GM12878 (cell line): ENCODE data around the gene RPGRIP1L. TPM values are rescaled to one million over a fixed set of nuclear protein-coding genes. Genes with fewer than 3 reads are reported as not detected.

Experiments used
- ATAC-seq: fragments of 200-7000 bp; cut with Tn5 transposase; 3 replicates; pipeline ENCODE4 v1.9.1; 2020; ENCODE audit warnings: mild to moderate bottlenecking, moderate library complexity
- BruUV-seq: library from RNA; stranded (reverse); fragments of 400-500 nt; replicated peaks from 2 replicates; lab custom pipeline; 2021; lab: Mats Ljungman, UMichigan
- CTCF ChIA-PET: fragments of 300-600 bp; sonication (Branson Sonifier 250); formaldehyde crosslinking; extraction: SDS; loops from one replicate; lab custom pipeline; 2021; ENCODE audit warnings: inconsistent platforms; lab: Yijun Ruan, JAX
- POLR2A ChIA-PET: fragments of 350-600 bp; formaldehyde crosslinking; extraction: SDS; loops from one replicate; lab custom pipeline; 2021; ENCODE audit warnings: inconsistent platforms; lab: Charles Lee
- RAD21 ChIA-PET: fragments of 300-600 bp; sonication (Branson Sonifier 250); formaldehyde crosslinking; loops from one replicate; lab custom pipeline; 2023; ENCODE audit warnings: antibody characterized with exemption; ENCODE audit not compliant: unreplicated experiment; lab: Charles Lee
- SMC1A ChIA-PET: fragments of 300-600 bp; sonication (Branson Sonifier 250); formaldehyde crosslinking; loops from one replicate; lab custom pipeline; 2023; ENCODE audit not compliant: unreplicated experiment, uncharacterized antibody; lab: Charles Lee
- DNase-seq: peaks from one replicate; pipeline ENCODE4 v3.0.0-alpha.2; 2011; ENCODE audit warnings: low read depth, low spot score
- FAIRE-seq: peaks from 3 replicates; lab custom pipeline; 2011; peaks lifted over from hg19 to GRCh38; lab: Jason Lieb, UNC
- H2AFZ ChIP-seq: 2 replicates; pipeline ENCODE4 v1.6.0; 2011; ENCODE audit warnings: low read depth, low read length, control low read depth; ENCODE audit not compliant: control insufficient read depth
- H3K27ac ChIP-seq: 2 replicates; pipeline ENCODE4 v1.5.1; 2011; ENCODE audit warnings: control low read depth; ENCODE audit not compliant: control insufficient read depth, insufficient read depth
- H3K27me3 ChIP-seq, 2 experiments: replicated peaks in 1 of 2; 2 replicates each; pipeline versions ENCODE4 v1.6.0 to v1.6.1; 2011; ENCODE audit warnings: low read length in 1 of 2; ENCODE audit not compliant: control insufficient read depth in 2 of 2, insufficient read depth in 2 of 2
- H3K36me3 ChIP-seq, 2 experiments: 2 replicates each; pipeline ENCODE4 v1.5.1; 2011; ENCODE audit warnings: low read length in 1 of 2; ENCODE audit not compliant: control insufficient read depth in 2 of 2, insufficient read depth in 2 of 2
- H3K4me1 ChIP-seq: 2 replicates; pipeline ENCODE4 v1.6.1; 2011; ENCODE audit warnings: mild to moderate bottlenecking, low read length, moderate library complexity, mixed read lengths; ENCODE audit not compliant: control insufficient read depth, insufficient read depth
- H3K4me2 ChIP-seq: 2 replicates; pipeline ENCODE4 v1.6.0; 2011; ENCODE audit warnings: control low read depth; ENCODE audit not compliant: control insufficient read depth, insufficient read depth
- H3K4me3 ChIP-seq: fragments of 200-600 bp; sonication (generic); 2 replicates; pipeline ENCODE4 v1.5.1; 2016
- H3K79me2 ChIP-seq: 2 replicates; pipeline ENCODE4 v1.6.0; 2011; ENCODE audit warnings: low read length; ENCODE audit not compliant: control insufficient read depth, insufficient read depth
- H3K9ac ChIP-seq: 2 replicates; pipeline ENCODE4 v1.8.0; 2011; ENCODE audit warnings: low read length, control low read depth, mixed read lengths; ENCODE audit not compliant: control insufficient read depth, insufficient read depth
- H3K9me3 ChIP-seq: replicated peaks from 3 replicates; pipeline ENCODE4 v1.5.1; 2011; ENCODE audit warnings: mild to moderate bottlenecking, low read length; ENCODE audit not compliant: control insufficient read depth, insufficient read depth
- H4K20me1 ChIP-seq: 2 replicates; pipeline ENCODE4 v1.6.0; 2011; ENCODE audit not compliant: control insufficient read depth, insufficient read depth
- BCL11A ChIP-seq: IDR thresholded peaks from 2 replicates; pipeline ENCODE4 v1.6.1; 2011; ENCODE audit warnings: low read depth, low read length
- BHLHE40 ChIP-seq, 2 experiments: fragments of 450-650 bp in 1 of 2; IDR thresholded peaks; 2 replicates each; pipeline ENCODE4 v1.6.1; 2011 to 2017; ENCODE audit warnings: low read depth in 2 of 2, borderline replicate concordance in 1 of 2, improper control_type of control experiment in 1 of 2, low read length in 1 of 2, mild to moderate bottlenecking in 1 of 2
- CEBPB ChIP-seq, 2 experiments: fragments of 150-350 bp in 1 of 2; IDR thresholded peaks; 2 replicates each; pipeline ENCODE4 v1.6.1; 2012 to 2014; ENCODE audit warnings: low read depth in 2 of 2, low read length in 2 of 2, borderline replicate concordance in 1 of 2, inconsistent platforms in 1 of 2
- ETV6 ChIP-seq, 2 experiments: fragments of 450-650 bp in 1 of 2; IDR thresholded peaks in 1 of 2; conservative IDR thresholded peaks in 1 of 2; 2 replicates each; pipeline ENCODE4 v1.6.1; 2014; ENCODE audit warnings: antibody characterized with exemption in 1 of 2, borderline replicate concordance in 1 of 2, low read depth in 1 of 2, mild to moderate bottlenecking in 1 of 2, moderate library complexity in 1 of 2
- IKZF1 ChIP-seq: fragments of 450-650 bp; conservative IDR thresholded peaks from 2 replicates; pipeline ENCODE4 v1.6.1; 2017; ENCODE audit warnings: antibody characterized with exemption, mild to moderate bottlenecking
- IRF3 ChIP-seq: fragments of 450-650 bp; IDR thresholded peaks from 2 replicates; pipeline ENCODE4 v1.6.1; 2014; ENCODE audit warnings: mild to moderate bottlenecking
- MTA3 ChIP-seq: IDR thresholded peaks from 2 replicates; pipeline ENCODE4 v1.6.1; 2012; ENCODE audit warnings: low read length, inconsistent platforms, borderline replicate concordance
- MXI1 ChIP-seq: fragments of 150-350 bp; IDR thresholded peaks from 2 replicates; pipeline ENCODE4 v1.6.1; 2011; ENCODE audit warnings: low read depth, mild to moderate bottlenecking, inconsistent platforms, low read length, improper control_type of control experiment
- RAD51 ChIP-seq: fragments of 450-650 bp; IDR thresholded peaks from 2 replicates; pipeline ENCODE4 v1.6.1; 2016; ENCODE audit warnings: moderate library complexity, mild to moderate bottlenecking, inconsistent platforms
- RELA ChIP-seq: fragments of 450-650 bp; IDR thresholded peaks from 2 replicates; pipeline ENCODE4 v1.8.0; 2014; ENCODE audit warnings: borderline replicate concordance; ENCODE audit not compliant: partially characterized antibody
- RELB ChIP-seq: fragments of 450-650 bp; IDR thresholded peaks from 2 replicates; pipeline ENCODE4 v1.6.1; 2017; ENCODE audit warnings: low read depth, mild to moderate bottlenecking, moderate library complexity
- SIX5 ChIP-seq: IDR thresholded peaks from 2 replicates; pipeline ENCODE4 v1.6.1; 2011; ENCODE audit warnings: mild to moderate bottlenecking, low read depth, low read length, moderate library complexity; ENCODE audit not compliant: severe bottlenecking
- STAT1 ChIP-seq: fragments of 450-650 bp; conservative IDR thresholded peaks from 2 replicates; pipeline ENCODE4 v1.6.1; 2014; ENCODE audit warnings: antibody characterized with exemption, mild to moderate bottlenecking
- TCF12 ChIP-seq: IDR thresholded peaks from 2 replicates; pipeline ENCODE4 v1.6.1; 2011; ENCODE audit warnings: low read depth, mild to moderate bottlenecking, low read length
- USF2 ChIP-seq: IDR thresholded peaks from 2 replicates; pipeline ENCODE4 v1.6.1; 2011; ENCODE audit warnings: low read depth, low read length, improper control_type of control experiment, borderline replicate concordance
- WRNIP1 ChIP-seq: IDR thresholded peaks from 2 replicates; pipeline ENCODE4 v1.6.1; 2011; ENCODE audit warnings: low read depth, low read length, improper control_type of control experiment, borderline replicate concordance
- ZNF217 ChIP-seq: fragments of 450-650 bp; IDR thresholded peaks from 2 replicates; pipeline ENCODE4 v1.6.1; 2017; ENCODE audit warnings: antibody characterized with exemption, mild to moderate bottlenecking
- WGBS: methylation state at CpG from one replicate; pipeline ENCODE4 v1.1.6; 2016; ENCODE audit warnings: low lambda C conversion rate; ENCODE audit not compliant: insufficient replicate concordance, insufficient coverage; ENCODE audit errors: missing lambda C conversion rate; 5-methylcytosine and 5-hydroxymethylcytosine counted together
- in situ Hi-C: fragments of 300-500 bp; cut with MboI; formaldehyde crosslinking; loops from 9 replicates; pipeline ENCODE4 v1.14.3; 2018; ENCODE audit warnings: mixed read lengths
- intact Hi-C: fragments of 100-400 bp; cut with micrococcal nuclease; formaldehyde crosslinking; loops from one replicate; pipeline ENCODE4 v1.14.2; 2022; ENCODE audit not compliant: unreplicated experiment
- polyA plus RNA-seq, 11 experiments: library from polyadenylated mRNA; depleted of rRNA in 4 of 11; unstranded in 6 of 11; stranded (reverse) in 5 of 11; fragments of >200 nt; fragmentation: Nextera tagmentation in 4 of 11; fragmentation: Illumina TruSeq in 1 of 11; extraction: Ambion mirVana in 4 of 11; extraction: Trizol in 1 of 11; gene quantifications; 1 replicate in 1 of 11; 2 replicates in 10 of 11; pipeline versions ENCODE4 v1.2.1 to v1.2.3, GENCODE V29; 2011 to 2016; ENCODE audit warnings: inconsistent platforms in 2 of 11, missing spikeins in 2 of 11, low read depth in 1 of 11
- total RNA-seq, 4 experiments: library from RNA; depleted of rRNA in 3 of 4; stranded (reverse); fragments of >200 nt in 3 of 4; fragmentation: Illumina TruSeq in 1 of 4; extraction: Trizol in 1 of 4; gene quantifications; 2 replicates each; pipeline versions ENCODE4 v1.2.1 to v1.2.3, GENCODE V29; 2013 to 2021

The RPGRIP1L gene
- total and polyA plus RNA-seq, 10 of the 15 experiments (the other 5 are each of a cell fraction or from before 2014, with no cell fraction given): 3.5 to 9.6 (median 4.4) TPM

- no peak for TF ChIP-seq ZNF217
- TF ChIP-seq SIX5: no peak
- no peak for TF ChIP-seq RELB
Measured at GRCh38 chr16:53608094-53608493, 95.6 kb downstream of the RPGRIP1L start (continued).

- Histone ChIP-seq H3K79me2 (no peaks in the 10 kb centered on the region), H4K20me1 (no peaks in the 10 kb centered on the region), H3K36me3 (no peaks in the 10 kb centered on the region), H3K9me3 (no peaks in the 10 kb centered on the region), H3K4me1 (no peaks in the 10 kb centered on the region), H3K9ac (no peak overlapping the region), H2AFZ (no peak overlapping the region), H3K27me3 (no peaks in the 10 kb centered on the region), H3K4me2 (no peak overlapping the region), H3K4me3 (no peak overlapping the region), H3K27ac (no peak overlapping the region)
- 69% methylated on average over 2 of the region's 2 CpGs for WGBS
- in situ Hi-C loops: no loop called here
- FAIRE-seq (no peak), ATAC-seq (no peak), DNase-seq (no peak)
- no TSS peak for BruUV-seq
- ChIA-PET POLR2A (no interaction called here), CTCF (interaction anchor here (1.0 kb wide), 1 partner anchor 56 kb away, joined by 3 read pairs; no protein-coding TSS in a partner anchor), RAD21 (no interaction called here), SMC1A (interaction anchor here (0.9 kb wide), 1 partner anchor 34 kb away, joined by 3 read pairs; no protein-coding TSS in a partner anchor)
- intact Hi-C loops: no loop called here
- no peak for TF ChIP-seq RELA
- TF ChIP-seq CEBPB (IDR thresholded peaks at IDR 0.05; ENCODE audit: borderline replicate concordance in 1 of 2, low read depth in 2 of 2, low read length in 2 of 2): no peak
- TF ChIP-seq TCF12: no peak
- no peak for TF ChIP-seq STAT1
- TF ChIP-seq MTA3: no peak
- no peak for TF ChIP-seq IKZF1
- no peak for TF ChIP-seq BHLHE40 (IDR thresholded peaks at IDR 0.05; ENCODE audit: borderline replicate concordance in 1 of 2, low read depth in 2 of 2, low read length in 1 of 2)
- TF ChIP-seq ZNF217: no peak
- TF ChIP-seq MXI1: no peak
- no peak for TF ChIP-seq WRNIP1
- TF ChIP-seq ETV6 (conservative IDR thresholded peaks at IDR 0.05 in 1 of 2, IDR thresholded peaks at IDR 0.05 in 1 of 2; ENCODE audit: borderline replicate concordance in 1 of 2, low read depth in 1 of 2): no peak
- TF ChIP-seq IRF3: no peak
- TF ChIP-seq USF2: no peak
- TF ChIP-seq BCL11A: no peak
- no peak for TF ChIP-seq RAD51
Measured at GRCh38 chr16:53605831-53606400, 97.7 kb downstream of the RPGRIP1L start.
